ENCODE results near the gene TNFRSF8. TPM values are rescaled to one million over a fixed set of nuclear protein-coding genes. Genes with fewer than 3 reads are reported as not detected.
A peak's percentile ranks its signal among the peaks of the same experiment; 100 is the strongest.

Gene TNFRSF8
- total RNA-seq, 1 experiment from 2014 or later: not detected

DNA sequence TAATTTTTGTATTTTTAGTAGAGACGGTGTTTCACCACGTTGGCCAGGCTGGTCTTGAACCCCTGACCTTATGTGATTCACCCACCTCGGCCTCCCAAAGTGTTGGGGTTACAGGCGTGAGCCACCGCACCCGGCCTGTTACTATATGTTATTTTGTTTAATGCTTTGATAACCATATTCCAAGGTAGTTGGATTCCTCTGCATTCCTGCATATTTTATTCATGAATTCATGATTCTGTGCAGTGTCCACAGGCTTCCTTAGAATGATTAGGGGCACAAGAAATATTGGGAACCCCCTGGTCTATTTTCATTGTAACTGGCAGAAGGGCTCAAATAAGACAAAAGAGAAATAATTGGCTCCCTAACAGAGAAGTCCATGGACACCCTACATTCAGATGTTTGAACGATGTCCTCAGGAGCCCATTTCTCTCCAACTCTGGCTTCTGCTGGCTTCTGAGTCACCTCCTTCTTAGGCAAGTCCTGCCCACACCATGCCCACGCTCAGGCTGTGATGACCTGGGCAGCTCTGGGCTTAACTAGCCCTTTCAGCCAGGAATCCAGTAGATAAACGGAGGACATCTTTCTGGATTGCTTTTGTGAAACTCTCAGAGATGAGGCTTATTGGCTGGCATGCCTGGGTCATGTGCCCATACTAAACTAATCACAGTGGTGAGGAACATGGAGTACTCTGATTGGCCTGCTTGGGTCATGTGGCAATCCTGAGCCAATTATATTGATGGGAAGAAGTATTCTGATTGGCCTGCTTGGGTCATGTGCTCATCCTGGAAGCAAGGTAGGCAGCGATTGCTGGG, 32.6 kb downstream of the TNFRSF8 start:
- H3K27ac ChIP-seq (ENCODE audit: low read depth, low read length, poor library complexity, severe bottlenecking): no peak overlapping the region
- H3K36me3 ChIP-seq (ENCODE audit: insufficient read depth, low read length, poor library complexity, severe bottlenecking): no peaks in the 10 kb centered on the region
- no peak overlapping the region for H3K4me3 ChIP-seq (ENCODE audit: low read depth, low read length, poor library complexity, severe bottlenecking)
- peak; percentile 40 for DNase-seq (ENCODE audit: low spot score)
- H3K9me3 ChIP-seq (ENCODE audit: low read depth, low read length, poor library complexity, severe bottlenecking): no peaks in the 10 kb centered on the region
- ChIA-PET POLR2A (ENCODE audit: low non-redundant PET) (no interaction called here), CTCF (interaction anchor here (0.6 kb wide), 1 partner anchor 141 kb away, joined by 7 read pairs; no protein-coding TSS in a partner anchor)
- BruUV-seq (replicated peaks): no TSS peak
- intact Hi-C loops (cut with micrococcal nuclease; ENCODE audit: unreplicated experiment): no loop called here
- H3K27me3 ChIP-seq (replicated peaks; ENCODE audit: insufficient read depth, low read depth, low read length, poor library complexity): no peaks in the 10 kb centered on the region
- no peak for TF ChIP-seq EZH2 (IDR thresholded peaks at IDR 0.05; ENCODE audit: borderline replicate concordance, low read depth, low read length, poor library complexity, severe bottlenecking)
- TF ChIP-seq, protein P1, sequence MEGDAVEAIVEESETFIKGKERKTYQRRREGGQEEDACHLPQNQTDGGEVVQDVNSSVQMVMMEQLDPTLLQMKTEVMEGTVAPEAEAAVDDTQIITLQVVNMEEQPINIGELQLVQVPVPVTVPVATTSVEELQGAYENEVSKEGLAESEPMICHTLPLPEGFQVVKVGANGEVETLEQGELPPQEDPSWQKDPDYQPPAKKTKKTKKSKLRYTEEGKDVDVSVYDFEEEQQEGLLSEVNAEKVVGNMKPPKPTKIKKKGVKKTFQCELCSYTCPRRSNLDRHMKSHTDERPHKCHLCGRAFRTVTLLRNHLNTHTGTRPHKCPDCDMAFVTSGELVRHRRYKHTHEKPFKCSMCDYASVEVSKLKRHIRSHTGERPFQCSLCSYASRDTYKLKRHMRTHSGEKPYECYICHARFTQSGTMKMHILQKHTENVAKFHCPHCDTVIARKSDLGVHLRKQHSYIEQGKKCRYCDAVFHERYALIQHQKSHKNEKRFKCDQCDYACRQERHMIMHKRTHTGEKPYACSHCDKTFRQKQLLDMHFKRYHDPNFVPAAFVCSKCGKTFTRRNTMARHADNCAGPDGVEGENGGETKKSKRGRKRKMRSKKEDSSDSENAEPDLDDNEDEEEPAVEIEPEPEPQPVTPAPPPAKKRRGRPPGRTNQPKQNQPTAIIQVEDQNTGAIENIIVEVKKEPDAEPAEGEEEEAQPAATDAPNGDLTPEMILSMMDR (conservative IDR thresholded peaks at IDR 0.05; ENCODE audit: low read depth, low read length): no peak
- no peaks in the 10 kb centered on the region for H3K4me1 ChIP-seq (ENCODE audit: insufficient read depth, low read length, poor library complexity, severe bottlenecking)

GRCh38 chr1:12096615-12097014, 33.5 kb downstream of the TNFRSF8 start:
- no peaks in the 10 kb centered on the region for H3K27me3 ChIP-seq (replicated peaks; ENCODE audit: insufficient read depth, low read depth, low read length, poor library complexity)
- BruUV-seq (replicated peaks): no TSS peak
- ChIA-PET POLR2A (ENCODE audit: low non-redundant PET) (no interaction called here), CTCF (no interaction called here)
- no peak overlapping the region for H3K27ac ChIP-seq (ENCODE audit: low read depth, low read length, poor library complexity, severe bottlenecking)
- no peaks in the 10 kb centered on the region for H3K36me3 ChIP-seq (ENCODE audit: insufficient read depth, low read length, poor library complexity, severe bottlenecking)
- no peaks in the 10 kb centered on the region for H3K9me3 ChIP-seq (ENCODE audit: low read depth, low read length, poor library complexity, severe bottlenecking)
- H3K4me3 ChIP-seq (ENCODE audit: low read depth, low read length, poor library complexity, severe bottlenecking): no peak overlapping the region
- no peak for TF ChIP-seq EZH2 (IDR thresholded peaks at IDR 0.05; ENCODE audit: borderline replicate concordance, low read depth, low read length, poor library complexity, severe bottlenecking)
- TF ChIP-seq, protein P1 (conservative IDR thresholded peaks at IDR 0.05; ENCODE audit: low read depth, low read length): no peak
- no peaks in the 10 kb centered on the region for H3K4me1 ChIP-seq (ENCODE audit: insufficient read depth, low read length, poor library complexity, severe bottlenecking)
- DNase-seq (ENCODE audit: low spot score): no peak
- intact Hi-C loops (cut with micrococcal nuclease; ENCODE audit: unreplicated experiment): no loop called here

DNA sequence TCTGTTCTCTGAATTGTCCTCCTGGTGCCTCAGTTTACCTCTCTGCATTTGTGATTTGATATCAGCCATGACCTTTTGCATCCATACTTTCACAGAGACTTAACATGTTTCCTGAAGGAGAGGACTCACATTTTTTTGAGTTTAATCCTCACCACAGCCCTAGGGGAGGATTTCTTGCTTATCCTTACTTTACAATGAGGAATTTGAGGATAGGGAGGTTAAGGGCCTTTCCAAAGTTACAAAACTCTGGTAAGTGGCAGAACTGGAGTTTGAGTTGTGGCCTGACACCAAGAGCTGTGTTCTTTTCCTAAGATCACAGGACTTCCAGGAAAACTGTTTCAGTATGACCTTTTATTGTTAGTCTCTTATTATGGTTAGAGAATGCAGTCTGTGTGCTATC, 34.2 kb downstream of the TNFRSF8 start:
- no peaks in the 10 kb centered on the region for H3K4me1 ChIP-seq (ENCODE audit: insufficient read depth, low read length, poor library complexity, severe bottlenecking)
- no peaks in the 10 kb centered on the region for H3K36me3 ChIP-seq (ENCODE audit: insufficient read depth, low read length, poor library complexity, severe bottlenecking)
- H3K9me3 ChIP-seq (ENCODE audit: low read depth, low read length, poor library complexity, severe bottlenecking): no peaks in the 10 kb centered on the region
- intact Hi-C loops (cut with micrococcal nuclease; ENCODE audit: unreplicated experiment): no loop called here
- H3K27ac ChIP-seq (ENCODE audit: low read depth, low read length, poor library complexity, severe bottlenecking): no peak overlapping the region
- POLR2A ChIA-PET (ENCODE audit: low non-redundant PET): no interaction called here
- DNase-seq (ENCODE audit: low spot score): no peak
- no peak for TF ChIP-seq EZH2 (IDR thresholded peaks at IDR 0.05; ENCODE audit: borderline replicate concordance, low read depth, low read length, poor library complexity, severe bottlenecking)
- TF ChIP-seq, protein P1 (conservative IDR thresholded peaks at IDR 0.05; ENCODE audit: low read depth, low read length): no peak
- no peaks in the 10 kb centered on the region for H3K27me3 ChIP-seq (replicated peaks; ENCODE audit: insufficient read depth, low read depth, low read length, poor library complexity)
- CTCF ChIA-PET: no interaction called here
- H3K4me3 ChIP-seq (ENCODE audit: low read depth, low read length, poor library complexity, severe bottlenecking): no peak overlapping the region
- BruUV-seq (replicated peaks): no TSS peak
